IPS DF 19.7 (cell line): ENCODE data around the gene RBM8A.
A peak's percentile ranks its signal among the peaks of the same experiment; 100 is the strongest.

ENCODE experiments used
- DNase-seq: peaks from one replicate; pipeline ENCODE4 v3.0.0-alpha.2; 2013; ENCODE audit warnings: low read depth, low spot score

The RBM8A gene

GRCh38 chr1:145927063-145927886, at the start of gene RBM8A:
TSS of gene RBM8A (minus strand) at chr1:145927484. CDS start at chr1:145927426, 58 bp downstream.
- DNase-seq, result peak; percentile 96

GRCh38 chr1:145977016-145977415, 49.7 kb upstream of the RBM8A start:
- no peak for DNase-seq

DNA sequence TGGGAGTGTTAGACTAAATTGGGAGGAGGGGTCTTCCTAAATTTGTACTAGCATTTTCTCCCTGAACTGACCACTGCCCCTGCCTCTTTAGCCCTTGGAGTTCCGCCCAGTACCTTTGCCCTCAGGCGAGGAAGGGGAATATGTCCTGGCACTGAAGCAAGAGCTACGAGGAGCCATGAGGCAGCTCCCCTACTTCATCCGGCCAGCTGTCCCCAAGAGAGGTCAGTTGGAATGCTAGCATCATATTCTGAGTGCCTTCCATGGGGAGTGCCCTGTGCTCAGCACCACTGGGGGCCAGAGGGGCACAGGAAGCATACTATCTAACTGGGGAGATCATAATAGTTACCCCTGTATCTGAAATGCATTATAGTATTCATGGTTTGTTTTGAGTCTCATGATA, 47.9 kb upstream of the RBM8A start:
- DNase-seq, result no peak

- DNase-seq, result no peak
Measured at GRCh38 chr1:145974721-145975120, 47.4 kb upstream of the RBM8A start.

DNA sequence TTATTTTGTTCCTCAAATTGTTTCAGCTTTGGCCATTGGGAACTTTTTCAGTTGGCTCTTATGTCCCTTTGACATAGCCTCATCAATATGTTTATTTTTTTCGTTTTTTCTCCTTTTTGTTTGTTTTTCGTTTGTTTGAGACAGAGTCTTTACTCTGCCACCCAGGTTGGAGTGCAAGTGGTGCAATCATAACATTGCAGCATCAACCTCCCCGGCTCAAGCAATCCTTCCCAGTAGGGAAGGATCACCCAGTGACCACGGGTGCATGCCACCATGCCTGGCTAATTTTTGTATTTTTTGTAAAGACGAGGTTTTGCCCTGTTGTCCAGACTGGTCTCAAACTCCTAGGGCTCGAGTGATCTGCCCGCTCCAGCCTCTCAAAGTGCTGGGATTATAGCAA, 45.3 kb upstream of the RBM8A start:
- no peak for DNase-seq

DNA sequence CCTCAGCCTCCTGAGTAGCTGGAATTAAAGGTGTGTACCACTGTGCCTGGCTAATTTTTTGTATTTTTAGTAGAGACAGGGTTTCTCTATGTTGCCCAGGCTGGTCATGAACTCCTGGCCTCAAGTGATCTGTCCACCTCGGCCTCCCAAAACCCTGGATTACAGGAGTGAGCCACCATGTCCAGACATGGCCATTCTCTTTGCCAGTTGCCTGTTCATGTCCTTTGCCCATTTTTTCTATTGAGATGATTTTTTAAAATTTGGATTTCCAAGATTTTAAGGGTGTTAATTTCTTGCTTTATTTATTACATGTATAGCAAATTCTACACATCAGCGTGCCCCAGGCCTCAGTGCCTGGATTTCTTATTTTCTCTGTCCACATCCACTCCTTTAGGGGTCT, 40.0 kb upstream of the RBM8A start:
- no peak for DNase-seq

- DNase-seq, result no peak
Measured at GRCh38 chr1:145965119-145965744, 37.9 kb upstream of the RBM8A start.

DNA sequence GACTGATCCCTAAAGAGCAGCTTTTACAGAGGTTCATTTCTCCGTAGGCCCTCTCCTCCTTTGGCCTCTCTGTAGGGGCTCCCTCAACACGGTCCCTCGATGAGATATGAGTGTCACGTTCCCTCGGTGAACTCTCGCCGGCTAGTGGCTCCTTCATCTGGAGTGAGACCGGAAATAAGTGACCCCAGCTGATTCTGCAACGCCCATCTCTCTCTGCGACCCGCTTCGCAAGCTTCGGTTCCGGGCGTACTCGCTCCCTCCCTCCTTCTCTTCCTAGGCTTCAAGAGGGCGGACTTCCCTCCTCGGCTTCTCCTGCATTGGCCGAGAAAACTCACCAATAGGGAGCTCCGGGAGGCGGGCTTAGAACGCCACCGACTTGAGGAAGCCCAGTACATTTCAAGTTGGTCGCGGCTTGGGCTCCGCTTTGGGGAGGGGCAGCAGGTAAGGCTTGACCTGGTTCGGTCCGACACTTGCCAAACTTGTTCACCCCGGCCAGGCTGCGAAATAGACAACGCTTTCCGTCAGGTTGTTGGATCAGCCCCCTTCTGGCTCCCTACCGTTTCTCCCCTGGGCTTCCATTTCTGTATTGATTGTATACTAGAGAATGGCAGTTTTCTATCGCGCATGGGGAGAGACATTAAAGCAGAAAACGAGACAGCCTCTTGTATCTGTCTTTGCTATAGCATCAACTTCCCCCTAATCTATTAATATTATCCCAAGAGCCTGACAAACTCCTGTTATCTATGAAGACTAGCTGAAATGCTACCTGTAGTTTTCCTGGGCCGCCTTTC, 37.2 kb upstream of the RBM8A start, which contains the start of the genes ANKRD34A and POLR3GL:
TSS of gene ANKRD34A (minus strand) at position 248 of the 791 bp plus-strand sequence. CDS start 2,816 bp downstream, outside the sequence.
TSS of gene POLR3GL (plus strand) at position 363 of the 791 bp plus-strand sequence. CDS start 10,176 bp downstream, outside the sequence.
- peak; percentile 89 for DNase-seq

DNA sequence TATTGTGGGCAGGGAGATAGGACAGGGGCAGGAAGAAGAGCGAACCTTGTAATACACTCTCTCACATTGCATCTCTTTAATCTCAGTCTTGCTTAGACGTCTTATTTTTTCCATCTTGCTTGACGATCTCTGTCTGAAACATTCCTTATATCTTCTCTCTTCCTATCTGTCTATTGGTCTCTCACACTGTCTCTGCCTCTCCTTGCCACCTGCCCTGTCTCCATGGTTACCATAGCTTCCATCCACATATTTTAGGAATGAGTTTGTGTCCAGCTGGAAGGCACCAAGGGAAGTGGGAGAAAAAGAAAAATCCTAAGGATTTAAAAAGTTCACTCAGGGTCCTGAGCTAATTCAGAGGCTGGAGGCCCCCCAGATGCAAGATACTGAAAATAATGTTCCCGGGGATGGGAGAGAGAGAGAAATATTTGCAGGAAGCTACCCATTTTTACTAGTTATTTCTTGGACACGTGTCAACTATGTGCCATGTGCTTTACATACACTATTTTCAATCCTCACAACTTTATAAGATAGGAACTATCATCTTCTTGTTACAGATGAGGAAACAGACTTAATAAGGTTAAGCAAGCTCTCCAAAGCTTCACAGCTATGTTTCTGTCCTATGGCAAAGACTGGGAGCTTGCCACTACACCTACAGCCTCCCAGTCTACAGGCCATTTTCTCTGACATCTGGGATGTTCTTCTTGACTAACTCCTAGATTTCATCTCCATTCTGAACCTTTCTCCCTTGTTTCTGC, 36.2 kb upstream of the RBM8A start:
- DNase-seq, result no peak

- no peak for DNase-seq
Measured at GRCh38 chr1:145962157-145963102, 35.1 kb upstream of the RBM8A start.

DNA sequence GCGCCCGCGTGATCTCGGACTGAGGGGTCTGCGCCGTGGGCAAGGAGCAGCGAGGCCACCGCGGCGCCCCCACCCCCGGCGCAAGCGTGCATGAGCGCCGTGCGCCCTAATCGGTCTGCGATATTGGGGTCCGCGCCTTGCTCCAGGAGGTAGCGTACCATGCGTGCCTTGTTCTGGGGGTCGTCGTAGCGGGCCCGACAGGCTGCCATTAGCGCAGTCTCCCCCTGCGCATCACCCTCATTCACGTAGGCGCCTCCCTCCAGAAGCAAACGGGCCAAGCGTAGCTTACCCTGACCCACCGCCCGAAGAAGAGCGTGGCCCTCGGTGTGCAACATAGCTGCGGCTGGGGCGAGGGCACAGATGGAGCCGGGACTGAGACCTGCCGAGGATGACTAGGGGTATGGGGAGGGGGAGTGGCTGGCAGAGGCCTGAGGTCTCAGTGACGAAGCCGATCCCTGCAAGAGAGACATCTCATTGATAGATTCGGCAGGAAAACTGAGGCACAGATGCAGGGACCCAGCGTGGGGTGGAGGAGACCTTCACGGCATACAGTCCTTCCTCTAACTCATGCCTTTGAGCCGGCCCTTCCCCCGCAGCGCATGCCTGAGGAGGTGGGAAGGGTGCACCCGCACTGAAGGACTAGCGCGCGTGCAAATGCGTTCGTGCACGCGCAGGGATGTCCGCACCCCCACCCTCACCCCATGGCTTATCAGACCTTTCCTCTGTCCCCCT, 34.3 kb upstream of the RBM8A start:
- DNase-seq, result no peak

GRCh38 chr1:145961109-145961424, 33.8 kb upstream of the RBM8A start:
- DNase-seq, result no peak

DNA sequence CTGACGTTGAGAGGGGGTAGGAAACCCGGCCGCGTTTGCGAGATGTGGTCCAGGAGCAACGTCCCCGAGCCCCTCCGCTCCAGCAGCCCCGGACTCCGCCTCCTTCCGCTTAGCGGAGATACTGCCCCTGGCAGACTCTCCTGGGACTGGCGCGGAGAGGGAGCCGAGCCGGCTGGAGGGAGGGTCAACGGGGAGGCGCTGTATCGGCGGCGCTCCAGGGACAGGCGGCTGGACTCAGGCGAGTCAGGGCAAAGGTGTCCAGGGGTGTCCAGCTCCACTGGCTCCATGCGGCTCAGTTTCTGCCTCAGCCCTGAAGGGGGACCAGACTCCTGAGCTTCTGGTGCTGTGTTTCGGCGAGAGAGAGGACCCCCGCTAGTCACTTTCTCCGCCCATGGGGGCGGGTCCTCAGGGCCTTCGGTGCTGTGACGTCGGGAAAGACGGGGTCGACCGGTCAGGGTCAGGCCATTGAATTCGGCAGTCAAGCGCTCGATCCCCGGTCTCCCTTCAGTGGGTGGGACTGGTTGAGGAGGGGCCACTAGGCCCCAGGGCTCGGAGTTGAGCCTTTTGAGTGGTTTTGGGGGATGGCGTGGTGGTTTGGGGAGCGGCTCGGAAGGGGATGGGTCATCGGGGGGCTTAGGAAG, 33.3 kb upstream of the RBM8A start:
- no peak for DNase-seq

DNA sequence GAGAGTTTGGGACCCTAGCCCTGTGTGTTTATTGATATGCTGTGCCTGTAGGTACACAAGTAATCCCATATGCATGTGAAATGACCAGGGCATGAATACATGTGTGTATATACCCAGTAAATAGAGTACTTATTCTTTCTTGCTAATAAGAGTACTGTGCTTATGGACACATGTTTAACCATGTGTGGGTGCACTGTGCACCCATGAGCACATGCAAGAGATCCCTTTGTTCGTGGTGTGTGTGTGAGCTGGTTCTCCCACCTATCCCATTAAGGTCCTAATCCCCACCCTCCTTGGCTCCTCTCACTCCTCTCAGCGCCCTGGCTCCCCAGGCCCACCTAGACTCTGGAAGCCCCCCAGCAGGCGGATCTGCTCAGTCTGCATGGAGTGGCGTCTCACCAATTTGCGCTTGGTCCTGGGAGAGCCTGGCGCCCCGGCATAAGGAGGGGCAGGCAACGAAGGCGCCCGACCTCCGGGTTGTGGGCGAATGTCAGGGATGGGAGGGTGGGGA, 32.7 kb upstream of the RBM8A start:
- DNase-seq, result no peak

DNA sequence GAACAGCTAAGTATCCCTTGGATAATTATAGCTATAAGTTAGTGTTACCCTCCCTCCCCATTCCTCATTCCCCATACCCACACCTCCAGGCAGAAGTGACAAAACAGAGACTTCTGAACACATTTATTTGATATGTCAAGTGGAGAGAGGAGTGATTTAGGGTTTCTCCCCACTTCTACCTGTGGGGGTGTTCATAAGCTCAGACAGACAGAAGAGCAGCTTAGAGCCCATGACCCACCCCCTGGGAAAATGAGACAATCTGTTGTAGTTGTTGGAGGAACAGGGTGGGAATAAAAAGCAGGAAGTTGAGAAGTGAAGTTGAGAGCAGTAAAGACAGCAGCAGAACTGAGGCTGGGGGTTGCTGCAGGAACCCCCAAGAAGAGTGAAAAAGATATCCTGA, 32.0 kb upstream of the RBM8A start:
- no peak for DNase-seq

- no peak for DNase-seq
Measured at GRCh38 chr1:145958734-145959133, 31.4 kb upstream of the RBM8A start.

DNA sequence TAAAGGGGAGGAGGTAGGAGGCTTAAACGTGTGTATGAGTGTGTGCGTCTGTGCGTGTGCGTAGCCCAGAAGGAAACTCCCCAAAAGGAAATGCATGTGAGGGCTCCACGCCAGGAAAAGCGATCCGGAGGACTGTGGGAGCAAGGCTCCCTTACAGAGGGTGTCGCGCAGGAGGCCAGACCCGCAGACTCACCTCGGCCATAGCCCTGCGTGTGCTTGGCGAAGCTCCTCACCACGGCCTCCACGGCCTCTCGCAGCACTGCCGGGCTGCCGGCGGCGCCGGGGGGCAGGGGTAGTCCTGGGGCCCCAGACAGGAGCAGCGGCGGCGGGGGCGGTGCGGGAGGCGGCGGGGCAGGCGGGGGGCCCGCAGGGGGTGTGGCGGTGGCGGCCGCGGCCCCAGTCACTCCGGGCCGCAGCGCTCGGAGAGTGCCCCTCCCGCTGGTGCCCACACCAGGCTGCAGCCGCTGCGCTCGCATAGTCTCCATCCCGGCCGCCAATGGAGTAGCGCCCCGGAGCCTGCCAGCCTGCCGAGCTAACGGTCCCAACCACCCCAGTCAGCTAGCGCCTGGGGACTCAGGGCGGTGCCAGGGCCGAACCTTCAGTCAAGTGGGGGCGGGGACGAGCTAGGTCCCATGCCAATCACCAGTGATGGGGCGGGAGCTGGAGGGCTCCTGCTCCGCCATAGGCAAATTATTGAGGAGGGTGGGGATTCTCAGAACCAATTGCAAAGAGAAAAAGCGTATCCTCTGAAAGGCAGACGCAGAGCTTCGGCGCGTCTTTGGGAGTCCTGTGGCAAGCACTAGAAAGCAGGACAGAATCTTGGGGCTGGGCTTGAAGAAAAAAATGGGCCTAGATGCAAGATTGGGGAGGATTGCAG, 30.4 kb upstream of the RBM8A start, which contains the start of gene LIX1L:
TSS of gene LIX1L (minus strand) at position 575 of the 877 bp plus-strand sequence. CDS start at position 485, 90 bp downstream.
- peak; percentile 85 for DNase-seq
